ENCODE results near the gene ANKS4B. TPM values are rescaled to one million over a fixed set of nuclear protein-coding genes. Genes with fewer than 3 reads are reported as not detected.
"Not testable (repeated sequence)": the region's sequence is repeated elsewhere in the genome, so short reads cannot be mapped to it uniquely, and the experiment has no call there.

ANKS4B gene
- polyA plus RNA-seq, 1 donor (not counting 4 experiments of a cell fraction or from before 2014, with no cell fraction given), result not detected

GRCh38 chr16:21192991-21193390 lies 40.5 kb upstream of the ANKS4B start:
- Histone ChIP-seq H2AFZ (ENCODE audit: control insufficient read depth, low read length) (no peak overlapping the region), H3K79me2 (ENCODE audit: control insufficient read depth, insufficient read depth, low read length) (no peaks in the 10 kb centered on the region), H3K4me2 (ENCODE audit: control insufficient read depth, extremely low read depth, insufficient read depth, low read depth, low read length) (no peak overlapping the region), H3K27ac (ENCODE audit: control insufficient read depth, insufficient read depth, low read length) (no peak overlapping the region), H3K36me3 (ENCODE audit: control insufficient read depth in 2 of 2, extremely low read depth in 1 of 2, insufficient read depth in 2 of 2, low read length in 2 of 2) (no peaks in the 10 kb centered on the region), H3K9ac (ENCODE audit: control insufficient read depth, extremely low read depth, insufficient read depth, low read length) (no peak overlapping the region), H3K4me1 (ENCODE audit: control insufficient read depth, extremely low read depth, insufficient read depth, low read length) (peaks cover 7% of the 10 kb centered on the region), H3K4me3 (ENCODE audit: control insufficient read depth in 2 of 3, extremely low read depth in 1 of 3, insufficient read depth in 2 of 3, low read depth in 1 of 3, low read length in 3 of 3) (no peak overlapping the region), H4K20me1 (ENCODE audit: control insufficient read depth, extremely low read depth, insufficient read depth, low read length) (no peaks in the 10 kb centered on the region), H3K9me3 (ENCODE audit: control insufficient read depth, low read depth, low read length) (no peaks in the 10 kb centered on the region), H3K9me1 (ENCODE audit: control insufficient read depth, extremely low read depth, insufficient read depth, low read length) (no peaks in the 10 kb centered on the region), H3K27me3 (ENCODE audit: control insufficient read depth, extremely low read depth, insufficient read depth, low read length) (no peaks in the 10 kb centered on the region)
- DNase-seq (ENCODE audit: low read depth, low spot score), result no peak
- dilution Hi-C loops (cut with MboI; ENCODE audit: extremely low pct_ligation_motif_present, low sequenced_read_pairs), result no loop called here
- TF ChIP-seq EZH2 (IDR thresholded peaks at IDR 0.05; ENCODE audit: low read length), result no peak
- no peak for TF ChIP-seq CTCF (optimal IDR thresholded peaks at IDR 0.05 in 1 of 3, IDR thresholded peaks at IDR 0.05 in 1 of 3, conservative IDR thresholded peaks at IDR 0.05 in 1 of 3; ENCODE audit: extremely low read depth in 1 of 3, insufficient read depth in 2 of 3, low read length in 3 of 3)
- no peak for FAIRE-seq

- Histone ChIP-seq H3K27me3 (ENCODE audit: control insufficient read depth, extremely low read depth, insufficient read depth, low read length) (no peaks in the 10 kb centered on the region), H3K9ac (ENCODE audit: control insufficient read depth, extremely low read depth, insufficient read depth, low read length) (no peak overlapping the region), H3K36me3 (ENCODE audit: control insufficient read depth in 2 of 2, extremely low read depth in 1 of 2, insufficient read depth in 2 of 2, low read length in 2 of 2) (no peaks in the 10 kb centered on the region), H3K9me3 (ENCODE audit: control insufficient read depth, low read depth, low read length) (no peaks in the 10 kb centered on the region), H3K79me2 (ENCODE audit: control insufficient read depth, insufficient read depth, low read length) (no peaks in the 10 kb centered on the region), H4K20me1 (ENCODE audit: control insufficient read depth, extremely low read depth, insufficient read depth, low read length) (no peaks in the 10 kb centered on the region), H3K4me3 (ENCODE audit: control insufficient read depth in 2 of 3, extremely low read depth in 1 of 3, insufficient read depth in 2 of 3, low read depth in 1 of 3, low read length in 3 of 3) (no peak overlapping the region), H3K4me1 (ENCODE audit: control insufficient read depth, extremely low read depth, insufficient read depth, low read length) (no peaks in the 10 kb centered on the region), H3K27ac (ENCODE audit: control insufficient read depth, insufficient read depth, low read length) (no peak overlapping the region), H2AFZ (ENCODE audit: control insufficient read depth, low read length) (no peak overlapping the region), H3K9me1 (ENCODE audit: control insufficient read depth, extremely low read depth, insufficient read depth, low read length) (no peaks in the 10 kb centered on the region), H3K4me2 (ENCODE audit: control insufficient read depth, extremely low read depth, insufficient read depth, low read depth, low read length) (no peak overlapping the region)
- dilution Hi-C loops (cut with MboI; ENCODE audit: extremely low pct_ligation_motif_present, low sequenced_read_pairs), result no loop called here
- FAIRE-seq (no peak), DNase-seq (ENCODE audit: low read depth, low spot score) (no peak)
- TF ChIP-seq EZH2 (IDR thresholded peaks at IDR 0.05; ENCODE audit: low read length) (no peak), CTCF (optimal IDR thresholded peaks at IDR 0.05 in 1 of 3, IDR thresholded peaks at IDR 0.05 in 1 of 3, conservative IDR thresholded peaks at IDR 0.05 in 1 of 3; ENCODE audit: extremely low read depth in 1 of 3, insufficient read depth in 2 of 3, low read length in 3 of 3) (no peak)
Measured at GRCh38 chr16:21194771-21195301, 38.7 kb upstream of the ANKS4B start.

- DNase-seq (ENCODE audit: low read depth, low spot score); H2AFZ ChIP-seq (ENCODE audit: control insufficient read depth, low read length); H3K9ac ChIP-seq (ENCODE audit: control insufficient read depth, extremely low read depth, insufficient read depth, low read length); H3K4me2 ChIP-seq (ENCODE audit: control insufficient read depth, extremely low read depth, insufficient read depth, low read depth, low read length); H4K20me1 ChIP-seq (ENCODE audit: control insufficient read depth, extremely low read depth, insufficient read depth, low read length); H3K27ac ChIP-seq (ENCODE audit: control insufficient read depth, insufficient read depth, low read length); FAIRE-seq; H3K27me3 ChIP-seq (ENCODE audit: control insufficient read depth, extremely low read depth, insufficient read depth, low read length); H3K9me3 ChIP-seq (ENCODE audit: control insufficient read depth, low read depth, low read length); dilution Hi-C loops (cut with MboI; ENCODE audit: extremely low pct_ligation_motif_present, low sequenced_read_pairs); H3K4me1 ChIP-seq (ENCODE audit: control insufficient read depth, extremely low read depth, insufficient read depth, low read length); H3K9me1 ChIP-seq (ENCODE audit: control insufficient read depth, extremely low read depth, insufficient read depth, low read length); H3K4me3 ChIP-seq (ENCODE audit: control insufficient read depth in 2 of 3, extremely low read depth in 1 of 3, insufficient read depth in 2 of 3, low read depth in 1 of 3, low read length in 3 of 3); H3K36me3 ChIP-seq (ENCODE audit: control insufficient read depth in 2 of 2, extremely low read depth in 1 of 2, insufficient read depth in 2 of 2, low read length in 2 of 2); H3K79me2 ChIP-seq (ENCODE audit: control insufficient read depth, insufficient read depth, low read length): not testable (repeated sequence)
Measured at GRCh38 chr16:21195330-21195729, 38.2 kb upstream of the ANKS4B start.

All from keratinocyte (primary cell).